ENCODE results near the gene PSEN2. TPM values are rescaled to one million over a fixed set of nuclear protein-coding genes. Genes with fewer than 3 reads are reported as not detected.

PSEN2 gene
- total RNA-seq, 2 experiments from 2014 or later = 0.81 to 1.2 TPM

GRCh38 chr1:226826479-226827261, 43.7 kb upstream of the PSEN2 start:
- Histone ChIP-seq H3K27me3 (ENCODE audit: control insufficient read depth in 1 of 2, insufficient read depth in 2 of 2, low read length in 2 of 2) (no peaks in the 10 kb centered on the region), H3K4me3 (ENCODE audit: low read length) (no peak overlapping the region), H3K27ac (ENCODE audit: low read depth in 1 of 2, low read length in 2 of 2) (no peak overlapping the region), H3K36me3 (ENCODE audit: insufficient read depth, low read length) (no peaks in the 10 kb centered on the region), H3K9me3 (ENCODE audit: control insufficient read depth in 1 of 2, insufficient read depth in 1 of 2, low read length in 2 of 2) (no peaks in the 10 kb centered on the region), H3K4me1 (ENCODE audit: insufficient read depth, low read length) (peaks cover 23% of the 10 kb centered on the region)
- Mint-ChIP-seq H3K4me3 (no peak overlapping the region), H3K27me3 (no peaks in the 10 kb centered on the region), H3K36me3 (ENCODE audit: low read depth) (no peaks in the 10 kb centered on the region), H3K4me1 (ENCODE audit: low read depth) (peaks cover 43% of the 10 kb centered on the region), H3K9me3 (no peaks in the 10 kb centered on the region), H3K27ac (peak overlapping the region; percentile 75)
- ChIA-PET POLR2A (interaction anchor here (0.7 to 2.7 kb wide), 9 partner anchors 87 to 193 kb away, joined by 3 to 15 read pairs (median 4); partner anchors contain the start of genes COQ8A and ITPKB), CTCF (interaction anchor here (0.9 to 1.9 kb wide), 3 partner anchors 88 to 200 kb away, joined by 3 to 8 read pairs (median 4); partner anchors contain the start of gene ITPKB)
- no peak for ATAC-seq (ENCODE audit: poor library complexity)
- DNase-seq = no peak
- TF ChIP-seq CTCF (IDR thresholded peaks at IDR 0.05) = no peak
- intact Hi-C loops (cut with DNase I, micrococcal nuclease) = loop anchor here (5.0 to 10.0 kb wide), 4 partner anchors 114 to 404 kb away; no protein-coding TSS in a partner anchor

- no peaks in the 10 kb centered on the region for H3K9me3 Mint-ChIP-seq
- peak overlapping the region; percentile 75 for H3K27ac Mint-ChIP-seq
- no peak for TF ChIP-seq CTCF (IDR thresholded peaks at IDR 0.05)
- peak; percentile 35 for ATAC-seq (ENCODE audit: poor library complexity)
- Histone ChIP-seq H3K27me3 (ENCODE audit: control insufficient read depth in 1 of 2, insufficient read depth in 2 of 2, low read length in 2 of 2) (no peaks in the 10 kb centered on the region), H3K4me3 (ENCODE audit: low read length) (peak overlapping the region; percentile 28), H3K36me3 (ENCODE audit: insufficient read depth, low read length) (no peaks in the 10 kb centered on the region), H3K9me3 (ENCODE audit: control insufficient read depth in 1 of 2, insufficient read depth in 1 of 2, low read length in 2 of 2) (no peaks in the 10 kb centered on the region), H3K27ac (ENCODE audit: low read depth in 1 of 2, low read length in 2 of 2) (no peak overlapping the region), H3K4me1 (ENCODE audit: insufficient read depth, low read length) (peaks cover 23% of the 10 kb centered on the region)
- peak overlapping the region; percentile 60 for H3K4me3 Mint-ChIP-seq
- H3K4me1 Mint-ChIP-seq (ENCODE audit: low read depth) = peaks cover 43% of the 10 kb centered on the region
- DNase-seq = peak in 5 of 14 experiments; percentile 19 to 44 (median 31)
- ChIA-PET POLR2A (interaction anchor here (0.6 to 2.7 kb wide), 6 partner anchors 87 to 192 kb away, joined by 3 to 17 read pairs (median 4); partner anchors contain the start of gene ITPKB), CTCF (interaction anchor here (0.5 to 3.2 kb wide), 19 partner anchors 12 to 219 kb away, joined by 3 to 30 read pairs (median 4); partner anchors contain the start of gene ITPKB)
- H3K27me3 Mint-ChIP-seq = no peaks in the 10 kb centered on the region
- H3K36me3 Mint-ChIP-seq (ENCODE audit: low read depth) = no peaks in the 10 kb centered on the region
- intact Hi-C loops (cut with DNase I, micrococcal nuclease) = loop anchor here (5.0 to 10.0 kb wide), 4 partner anchors 115 to 405 kb away; no protein-coding TSS in a partner anchor
Observed at GRCh38 chr1:226827458-226827857, 43.0 kb upstream of the PSEN2 start.

DNA sequence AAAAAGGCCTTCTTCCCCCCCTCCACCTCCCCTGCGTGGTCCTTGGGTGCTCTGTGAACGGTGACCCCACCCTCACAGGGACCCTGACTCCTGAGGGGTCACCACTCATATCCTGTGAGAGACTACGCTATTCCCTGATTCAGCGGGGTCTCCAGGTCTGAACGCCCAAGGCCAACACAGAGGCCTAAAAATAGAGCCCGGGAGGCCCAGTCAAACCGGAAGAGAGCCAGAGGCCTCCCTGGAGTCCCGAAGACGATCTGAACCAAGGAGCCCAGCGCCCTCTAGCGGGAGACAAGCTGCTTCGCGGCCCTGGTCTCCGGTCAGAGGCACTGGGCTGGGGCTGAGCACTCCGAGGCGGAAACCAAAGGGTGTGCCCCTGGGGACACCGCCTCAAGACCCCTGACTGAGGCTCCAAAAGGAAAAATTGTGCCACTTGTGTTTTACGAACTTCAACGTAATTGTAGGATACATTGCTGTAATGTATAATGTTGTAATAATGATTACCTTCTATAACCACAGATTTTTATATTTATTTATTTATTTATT, 42.4 kb upstream of the PSEN2 start:
- no peaks in the 10 kb centered on the region for H3K27me3 ChIP-seq (ENCODE audit: control insufficient read depth in 1 of 2, insufficient read depth in 2 of 2, low read length in 2 of 2)
- H3K4me3 ChIP-seq (ENCODE audit: low read length) = peak overlapping the region; percentile 28
- TF ChIP-seq CTCF (IDR thresholded peaks at IDR 0.05) = peak; percentile 91
- H3K36me3 ChIP-seq (ENCODE audit: insufficient read depth, low read length) = no peaks in the 10 kb centered on the region
- peak overlapping the region; percentile 60 for H3K4me3 Mint-ChIP-seq
- peak overlapping the region; percentile 75 for H3K27ac Mint-ChIP-seq
- no peaks in the 10 kb centered on the region for H3K9me3 ChIP-seq (ENCODE audit: control insufficient read depth in 1 of 2, insufficient read depth in 1 of 2, low read length in 2 of 2)
- DNase-seq = peak; percentile 89 to 98 (median 94)
- peak; percentile 98 for ATAC-seq (ENCODE audit: poor library complexity)
- intact Hi-C loops (cut with DNase I, micrococcal nuclease) = loop anchor here (1.0 to 10.0 kb wide), 8 partner anchors 89 to 406 kb away; partner anchors contain the start of gene ITPKB (in 1 of the 2)
- H3K4me1 Mint-ChIP-seq (ENCODE audit: low read depth) = peaks cover 43% of the 10 kb centered on the region
- no peaks in the 10 kb centered on the region for H3K9me3 Mint-ChIP-seq
- CTCF ChIA-PET = interaction anchor here (0.5 to 3.2 kb wide), 23 partner anchors 12 to 219 kb away, joined by 3 to 30 read pairs (median 4); partner anchors contain the start of gene ITPKB
- H3K27me3 Mint-ChIP-seq = no peaks in the 10 kb centered on the region
- H3K36me3 Mint-ChIP-seq (ENCODE audit: low read depth) = no peaks in the 10 kb centered on the region
- POLR2A ChIA-PET = interaction anchor here (0.6 to 2.7 kb wide), 12 partner anchors 67 to 202 kb away, joined by 3 to 17 read pairs (median 3); partner anchors contain the start of gene ITPKB
- H3K4me1 ChIP-seq (ENCODE audit: insufficient read depth, low read length) = peaks cover 23% of the 10 kb centered on the region
- no peak overlapping the region for H3K27ac ChIP-seq (ENCODE audit: low read depth in 1 of 2, low read length in 2 of 2)
